IMR-90 (cell line): Measurements from ENCODE around the gene RPUSD2. TPM values are rescaled to one million over a fixed set of nuclear protein-coding genes. Genes with fewer than 3 reads are reported as not detected.

Source experiments
- ATAC-seq: fragments of 200-7000 bp; cut with Tn5 transposase; 2 replicates; pipeline ENCODE4 v1.9.1; 2020; ENCODE audit warnings: low read depth, mild to moderate bottlenecking, moderate library complexity
- BruUV-seq: library from RNA; stranded (reverse); fragments of 400-500 nt; replicated peaks from 2 replicates; lab custom pipeline; 2021; lab: Mats Ljungman, UMichigan
- CTCF ChIA-PET: fragments of 300-600 bp; formaldehyde crosslinking; extraction: SDS; loops from one replicate; lab custom pipeline; 2021; ENCODE audit warnings: antibody characterized with exemption; lab: Yijun Ruan, JAX
- POLR2A ChIA-PET: fragments of 300-600 bp; sonication (Branson Sonifier 250); formaldehyde crosslinking; loops from one replicate; lab custom pipeline; 2022; ENCODE audit warnings: antibody characterized with exemption; ENCODE audit not compliant: unreplicated experiment; lab: Charles Lee
- DNase-seq: peaks from one replicate; pipeline ENCODE4 v3.0.0; 2013
- H2AFZ ChIP-seq: replicated peaks from 2 replicates; pipeline ENCODE3; 2013; ENCODE audit warnings: low read length, mild to moderate bottlenecking; ENCODE audit not compliant: poor library complexity
- H2AK5ac ChIP-seq: 2 replicates; pipeline ENCODE4 v1.6.1; 2013; ENCODE audit warnings: low read depth, low read length, inconsistent platforms
- H2AK9ac ChIP-seq: replicated peaks from 2 replicates; pipeline ENCODE3; 2013; ENCODE audit warnings: mild to moderate bottlenecking, low read depth, low read length, moderate library complexity; ENCODE audit not compliant: poor library complexity
- H2BK120ac ChIP-seq: 2 replicates; pipeline ENCODE4 v1.6.1; 2013; ENCODE audit warnings: low read depth, low read length, inconsistent platforms
- H2BK15ac ChIP-seq: 3 replicates; pipeline ENCODE4 v1.6.1; 2013; ENCODE audit warnings: low read depth, low read length, inconsistent platforms
- H2BK20ac ChIP-seq: 2 replicates; pipeline ENCODE4 v1.6.1; 2013; ENCODE audit warnings: low read depth, mild to moderate bottlenecking, inconsistent platforms, low read length, moderate library complexity
- H2BK5ac ChIP-seq: 2 replicates; pipeline ENCODE4 v1.6.1; 2013; ENCODE audit warnings: mild to moderate bottlenecking, low read depth, low read length, inconsistent platforms; ENCODE audit not compliant: poor library complexity, severe bottlenecking
- H3K14ac ChIP-seq: replicated peaks from 2 replicates; pipeline ENCODE4 v1.6.1; 2013; ENCODE audit warnings: low read depth, low read length, inconsistent platforms
- H3K18ac ChIP-seq: 2 replicates; pipeline ENCODE4 v1.6.1; 2013; ENCODE audit warnings: low read depth, low read length, control low read depth
- H3K23ac ChIP-seq: 2 replicates; pipeline ENCODE4 v1.6.1; 2013; ENCODE audit warnings: low read depth, low read length, inconsistent platforms
- H3K27ac ChIP-seq: 2 replicates; pipeline ENCODE4 v1.5.1; 2013; ENCODE audit warnings: mild to moderate bottlenecking, control low read depth, low read length; ENCODE audit not compliant: insufficient read depth
- H3K27me3 ChIP-seq: 2 replicates; pipeline ENCODE4 v1.6.1; 2013; ENCODE audit warnings: low read length; ENCODE audit not compliant: control insufficient read depth, insufficient read depth
- H3K36me3 ChIP-seq: 2 replicates; pipeline ENCODE4 v1.6.1; 2013; ENCODE audit warnings: low read length, mixed read lengths; ENCODE audit not compliant: control insufficient read depth, insufficient read depth
- H3K4ac ChIP-seq: 2 replicates; pipeline ENCODE4 v1.6.1; 2013; ENCODE audit warnings: low read depth, low read length, inconsistent platforms
- H3K4me1 ChIP-seq: 2 replicates; pipeline ENCODE4 v1.6.1; 2013; ENCODE audit warnings: low read length, mixed read lengths; ENCODE audit not compliant: control insufficient read depth, insufficient read depth
- H3K4me2 ChIP-seq: 2 replicates; pipeline ENCODE4 v1.6.1; 2013; ENCODE audit warnings: low read depth, mild to moderate bottlenecking, control low read depth, low read length, moderate library complexity
- H3K4me3 ChIP-seq: 2 replicates; pipeline ENCODE4 v1.5.1; 2013; ENCODE audit warnings: low read depth, mild to moderate bottlenecking, control low read depth, low read length, moderate library complexity; ENCODE audit not compliant: insufficient read depth
- H3K56ac ChIP-seq: 2 replicates; pipeline ENCODE4 v1.6.1; 2013; ENCODE audit warnings: low read length, inconsistent platforms; ENCODE audit not compliant: insufficient read depth; ENCODE audit errors: extremely low read depth
- H3K79me1 ChIP-seq, 2 experiments: 2 replicates each; pipeline ENCODE4 v1.6.1; 2013; ENCODE audit warnings: low read length in 2 of 2, inconsistent platforms in 1 of 2, low read depth in 1 of 2
- H3K9ac ChIP-seq: 2 replicates; pipeline ENCODE4 v1.6.1; 2013; ENCODE audit warnings: low read depth, low read length, control low read depth
- H3K9me1 ChIP-seq: 2 replicates; pipeline ENCODE4 v1.6.1; 2013; ENCODE audit warnings: low read length, inconsistent platforms; ENCODE audit not compliant: insufficient read depth
- H3K9me3 ChIP-seq: 2 replicates; pipeline ENCODE4 v1.6.1; 2013; ENCODE audit warnings: low read length; ENCODE audit not compliant: control insufficient read depth, insufficient read depth
- H4K20me1 ChIP-seq: 2 replicates; pipeline ENCODE4 v1.6.1; 2013; ENCODE audit warnings: low read length, inconsistent platforms; ENCODE audit not compliant: insufficient read depth
- H4K5ac ChIP-seq: 2 replicates; pipeline ENCODE4 v1.6.1; 2013; ENCODE audit warnings: mild to moderate bottlenecking, low read depth, low read length, control low read depth
- H4K8ac ChIP-seq, 2 experiments: 2 replicates each; pipeline ENCODE4 v1.6.1; 2013; ENCODE audit warnings: low read depth in 2 of 2, low read length in 2 of 2, control low read depth in 1 of 2, inconsistent platforms in 1 of 2
- H4K91ac ChIP-seq: 2 replicates; pipeline ENCODE4 v1.6.1; 2013; ENCODE audit warnings: low read depth, low read length, inconsistent platforms; ENCODE audit not compliant: insufficient read depth
- CTCF ChIP-seq: conservative IDR thresholded peaks from 2 replicates; pipeline ENCODE4 v1.5.1; 2012; ENCODE audit warnings: mild to moderate bottlenecking, low read depth, low read length, improper control_type of control experiment
- NFE2L2 ChIP-seq: fragments of 150-350 bp; IDR thresholded peaks from 2 replicates; pipeline ENCODE4 v1.6.1; 2016; ENCODE audit warnings: low read depth, mild to moderate bottlenecking, low read length
- POLR2A ChIP-seq: IDR thresholded peaks from 2 replicates; pipeline ENCODE4 v1.6.1; 2012; ENCODE audit warnings: mild to moderate bottlenecking, low read depth, low read length
- RAD21 ChIP-seq: IDR thresholded peaks from 2 replicates; pipeline ENCODE4 v1.6.1; 2012; ENCODE audit warnings: low read length, improper control_type of control experiment
- RFX5 ChIP-seq: IDR thresholded peaks from 2 replicates; pipeline ENCODE4 v1.8.0; 2012; ENCODE audit warnings: low read depth, mild to moderate bottlenecking, low read length, moderate library complexity
- WGBS, 2 experiments: methylation state at CpG; one replicate each; pipeline versions ENCODE4 v1.1.5 to v1.1.7; 2013; ENCODE audit warnings: missing lambda C conversion rate in 2 of 2; ENCODE audit not compliant: insufficient read length in 1 of 2; ENCODE audit errors: extremely low coverage in 2 of 2; 5-methylcytosine and 5-hydroxymethylcytosine counted together
- dilution Hi-C: fragments of 300-500 bp; cut with HindIII; formaldehyde crosslinking; loops from one replicate; pipeline ENCODE4 v1.14.3; 2018; ENCODE audit warnings: low sequenced_read_pairs; ENCODE audit not compliant: unreplicated experiment
- in situ Hi-C: fragments of 300-500 bp; cut with MboI; formaldehyde crosslinking; loops from 3 replicates; pipeline ENCODE4 v1.14.3; 2019; ENCODE audit warnings: low sequenced_read_pairs, inconsistent platforms, mixed read lengths
- intact Hi-C: fragments of 100-400 bp; cut with micrococcal nuclease; formaldehyde crosslinking; loops from 2 replicates; pipeline ENCODE4 v1.10.0; 2022
- polyA plus RNA-seq, 3 experiments: library from polyadenylated mRNA; depleted of rRNA; stranded (reverse); fragments of >200 nt; gene quantifications; 2 replicates each; pipeline ENCODE4 v1.2.3, GENCODE V29; 2012; ENCODE audit warnings: low replicate concordance in 1 of 3
- total RNA-seq: library from RNA; depleted of rRNA; stranded (reverse); fragments of >200 nt; gene quantifications from 2 replicates; pipeline ENCODE4 v1.2.3, GENCODE V29; 2012

RPUSD2 gene
- total and polyA plus RNA-seq, 2 of the 4 experiments (the other 2 are of a cell fraction): 7.4 to 13.4 TPM

GRCh38 chr15:40618023-40618422, 48.9 kb downstream of the RPUSD2 start:
- Histone ChIP-seq H4K20me1 (no peaks in the 10 kb centered on the region), H3K4ac (no peak overlapping the region), H4K8ac (no peak overlapping the region), H3K56ac (no peak overlapping the region), H2AFZ (no peak overlapping the region), H3K9me1 (no peaks in the 10 kb centered on the region; the same call in 1 of the 2 replicates), H4K91ac (no peak overlapping the region), H2BK15ac (no peak overlapping the region), H3K4me1 (no peaks in the 10 kb centered on the region), H2BK5ac (no peak overlapping the region), H3K9ac (no peak overlapping the region), H3K23ac (no peak overlapping the region), H3K18ac (no peak overlapping the region), H3K4me2 (no peak overlapping the region), H2BK20ac (no peak overlapping the region), H3K27ac (no peak overlapping the region), H3K36me3 (peaks cover 2% of the 10 kb centered on the region; the same call in 1 of the 2 replicates), H3K79me1 (no peaks in the 10 kb centered on the region), H2AK9ac (no peak overlapping the region), H3K4me3 (no peak overlapping the region), H2BK120ac (no peak overlapping the region), H2AK5ac (no peak overlapping the region), H3K9me3 (no peaks in the 10 kb centered on the region), H3K14ac (no peak overlapping the region), H4K5ac (no peak overlapping the region), H3K27me3 (no peaks in the 10 kb centered on the region)
- dilution Hi-C loops (no loop called here), intact Hi-C loops (no loop called here), in situ Hi-C loops (no loop called here)
- no peak for TF ChIP-seq RAD21
- no peak for TF ChIP-seq RFX5
- TF ChIP-seq CTCF: no peak
- no peak for TF ChIP-seq NFE2L2
- TF ChIP-seq POLR2A: no peak
- POLR2A ChIA-PET: interaction anchor here (0.6 kb wide), 1 partner anchor 1116 kb away, joined by 3 read pairs; no protein-coding TSS in a partner anchor
- no CpG with 5 or more reads among the region's 2 CpGs for WGBS, 2 experiments
- no TSS peak for BruUV-seq
- CTCF ChIA-PET: no interaction called here
- ATAC-seq: no peak
- no peak for DNase-seq
